HepG2 (cell line): ENCODE results near the gene CORO1C. TPM values are rescaled to one million over a fixed set of nuclear protein-coding genes. Genes with fewer than 3 reads are reported as not detected.

Source experiments
- ATAC-seq: fragments of 200-7000 bp; cut with Tn5 transposase; 3 replicates; pipeline ENCODE4 v1.9.1; 2020; ENCODE audit warnings: mild to moderate bottlenecking, moderate library complexity
- BruUV-seq: library from RNA; stranded (reverse); fragments of 400-500 nt; replicated peaks from 2 replicates; lab custom pipeline; 2021; lab: Mats Ljungman, UMichigan
- CTCF ChIA-PET: fragments of 300-600 bp; formaldehyde crosslinking; extraction: SDS; loops from one replicate; lab custom pipeline; 2021; ENCODE audit warnings: low total read pairs, inconsistent platforms, low intra/inter-chr PET ratio; lab: Yijun Ruan, JAX
- POLR2A ChIA-PET: fragments of 350-600 bp; sonication (Branson Sonifier 250); formaldehyde crosslinking; loops from one replicate; lab custom pipeline; 2020; ENCODE audit warnings: antibody characterized with exemption, inconsistent platforms; lab: Yijun Ruan, JAX
- DNase-seq: peaks from one replicate; pipeline ENCODE4 v3.0.0-alpha.2; 2015; ENCODE audit warnings: low spot score
- FAIRE-seq: peaks from 3 replicates; lab custom pipeline; 2011; peaks lifted over from hg19 to GRCh38; lab: Jason Lieb, UNC
- H2AFZ ChIP-seq: one replicate; pipeline ENCODE4 v1.6.1; 2011; ENCODE audit warnings: low read length, inconsistent platforms
- H3K27ac ChIP-seq: fragments of 300-600 bp; 3 replicates; pipeline ENCODE4 v1.8.0; 2011; ENCODE audit warnings: mixed run types, mild to moderate bottlenecking, mixed read lengths, low read length, inconsistent platforms; ENCODE audit not compliant: insufficient read depth; ENCODE audit errors: extremely low read length
- H3K27me3 ChIP-seq, 2 experiments: fragments of 200-600 bp in 1 of 2; 2 replicates in 1 of 2; 3 replicates in 1 of 2; pipeline versions ENCODE4 v1.6.0 to v1.8.0; 2011; ENCODE audit warnings: low read length in 2 of 2, mild to moderate bottlenecking in 2 of 2, moderate library complexity in 2 of 2, inconsistent platforms in 1 of 2; ENCODE audit not compliant: insufficient read depth in 2 of 2, control insufficient read depth in 1 of 2
- H3K36me3 ChIP-seq, 2 experiments: fragments of 200-600 bp in 1 of 2; replicated peaks in 1 of 2; 2 replicates in 1 of 2; 3 replicates in 1 of 2; pipeline versions ENCODE4 v1.5.1 to v1.8.0; 2011; ENCODE audit warnings: low read length in 2 of 2, inconsistent platforms in 1 of 2; ENCODE audit not compliant: insufficient read depth in 2 of 2, control insufficient read depth in 1 of 2
- H3K4me1 ChIP-seq: 2 replicates; pipeline ENCODE4 v1.5.1; 2012; ENCODE audit warnings: low read length, inconsistent platforms; ENCODE audit not compliant: insufficient read depth
- H3K4me2 ChIP-seq: 2 replicates; pipeline ENCODE4 v1.6.0; 2011; ENCODE audit warnings: low read depth, low read length, inconsistent platforms
- H3K4me3 ChIP-seq, 3 experiments: fragments of 200-600 bp in 1 of 3; sonication (generic), shearing (Covaris generic) in 1 of 3; replicated peaks in 1 of 3; 2 replicates each; pipeline ENCODE4 v1.5.1; 2011 to 2016; ENCODE audit warnings: low read length in 3 of 3, inconsistent platforms in 2 of 3, low read depth in 2 of 3, mild to moderate bottlenecking in 2 of 3, control low read depth in 1 of 3, mixed read lengths in 1 of 3; ENCODE audit not compliant: insufficient read depth in 1 of 3
- H3K79me2 ChIP-seq: one replicate; pipeline ENCODE4 v1.6.1; 2011; ENCODE audit warnings: low read length, inconsistent platforms; ENCODE audit not compliant: insufficient read depth
- H3K9ac ChIP-seq: 2 replicates; pipeline ENCODE4 v1.6.0; 2011; ENCODE audit warnings: mild to moderate bottlenecking, low read depth, low read length, inconsistent platforms; ENCODE audit not compliant: insufficient read depth
- H3K9me3 ChIP-seq: 2 replicates; pipeline ENCODE4 v1.5.1; 2012; ENCODE audit warnings: mild to moderate bottlenecking, low read length
- H4K20me1 ChIP-seq: 2 replicates; pipeline ENCODE4 v1.6.0; 2011; ENCODE audit warnings: inconsistent platforms, mild to moderate bottlenecking, low read length, moderate library complexity; ENCODE audit not compliant: insufficient read depth
- FIP1L1 ChIP-seq: fragments of 200-400 bp; formaldehyde crosslinking; IDR thresholded peaks from 2 replicates; pipeline ENCODE4 v1.6.1; 2018; ENCODE audit warnings: low read depth, mild to moderate bottlenecking, low read length, moderate library complexity, borderline replicate concordance; ENCODE audit not compliant: insufficient read depth
- KDM4B ChIP-seq: sonication (generic); formaldehyde crosslinking; IDR thresholded peaks from 2 replicates; pipeline ENCODE4 v1.4.0; 2020; ENCODE audit warnings: missing genetic modification reagents
- ZNF121 ChIP-seq: sonication (generic); formaldehyde crosslinking; IDR thresholded peaks from 2 replicates; pipeline ENCODE4 v1.5.0; 2020; ENCODE audit warnings: mild to moderate bottlenecking, missing genetic modification reagents
- ZNF263 ChIP-seq: sonication (generic); formaldehyde crosslinking; IDR thresholded peaks from 2 replicates; pipeline ENCODE4 v1.4.0; 2020; ENCODE audit warnings: missing genetic modification reagents
- ZNF275 ChIP-seq: sonication (generic); formaldehyde crosslinking; IDR thresholded peaks from 2 replicates; pipeline ENCODE4 v1.8.0; 2022; ENCODE audit warnings: missing genetic modification reagents, mild to moderate bottlenecking, inconsistent platforms, borderline replicate concordance
- ZNF629 ChIP-seq: sonication (generic); formaldehyde crosslinking; conservative IDR thresholded peaks from 2 replicates; pipeline ENCODE4 v1.5.0; 2020; ENCODE audit warnings: missing genetic modification reagents
- WGBS: methylation state at CpG from one replicate; pipeline ENCODE4 v1.1.6; 2017; ENCODE audit warnings: low lambda C conversion rate; 5-methylcytosine and 5-hydroxymethylcytosine counted together
- in situ Hi-C: cut with HindIII; loops from 2 replicates; pipeline ENCODE4 v1.10.0; 2017; ENCODE audit warnings: low pct_unique_long_range_greater_than_20kb; ENCODE audit not compliant: extremely low pct_ligation_motif_present
- intact Hi-C: fragments of 100-400 bp; cut with micrococcal nuclease; formaldehyde crosslinking; loops from one replicate; pipeline ENCODE4 v1.10.0; 2022; ENCODE audit not compliant: unreplicated experiment
- polyA plus RNA-seq, 8 experiments: library from polyadenylated mRNA; depleted of rRNA in 3 of 8; stranded (reverse) in 7 of 8; unstranded in 1 of 8; fragments of >200 nt; fragmentation: Illumina TruSeq in 4 of 8; extraction: Trizol in 4 of 8; gene quantifications; 2 replicates each; pipeline versions ENCODE4 v1.2.1 to v1.2.3, GENCODE V29; 2011 to 2016; ENCODE audit warnings: low read depth in 4 of 8, missing spikeins in 1 of 8, mixed read lengths in 1 of 8; ENCODE audit not compliant: insufficient read depth in 1 of 8
- total RNA-seq, 5 experiments: library from RNA; depleted of rRNA; stranded (reverse); fragments of >200 nt; fragmentation: Illumina TruSeq; extraction: Trizol; gene quantifications; 2 replicates each; pipeline ENCODE4 v1.2.3, GENCODE V29; 2016; ENCODE audit warnings: low read depth in 1 of 5

CORO1C gene
- total and polyA plus RNA-seq, 2 of the 13 experiments (the other 11 are each of a cell fraction or from before 2014, with no cell fraction given), result 73.7 to 131 TPM

- Histone ChIP-seq H3K27me3 (no peaks in the 10 kb centered on the region), H3K4me3 (no peak overlapping the region), H3K27ac (no peak overlapping the region), H4K20me1 (no peaks in the 10 kb centered on the region), H3K79me2 (no peaks in the 10 kb centered on the region), H2AFZ (no peak overlapping the region), H3K36me3 (no peaks in the 10 kb centered on the region), H3K4me2 (no peak overlapping the region), H3K4me1 (peaks cover 31% of the 10 kb centered on the region), H3K9me3 (no peaks in the 10 kb centered on the region), H3K9ac (no peak overlapping the region)
- no peak for TF ChIP-seq ZNF263 (CRISPR knock-in tag)
- TF ChIP-seq ZNF121 (CRISPR knock-in tag), result peak; percentile 53; the same call in 1 of the 2 replicates
- 31% methylated on average over 2 of the region's 2 CpGs for WGBS
- BruUV-seq, result no TSS peak
- ChIA-PET CTCF (no interaction called here), POLR2A (no interaction called here)
- in situ Hi-C loops, result no loop called here
- ATAC-seq, result no peak
- no peak for DNase-seq
- no peak for FAIRE-seq
- intact Hi-C loops, result no loop called here
Observed at GRCh38 chr12:108755481-108755880, 24.2 kb upstream of the CORO1C start.

GRCh38 chr12:108753976-108754375, 22.7 kb upstream of the CORO1C start:
- CTCF ChIA-PET, result no interaction called here
- TF ChIP-seq KDM4B, result no peak
- TF ChIP-seq ZNF275 (CRISPR knock-in tag), result no peak
- TF ChIP-seq ZNF629, result peak; percentile 70
- TF ChIP-seq FIP1L1, result no peak
- TF ChIP-seq, all 625 proteins: peak for 1
- no peak overlapping the region for H3K9ac ChIP-seq
- H4K20me1 ChIP-seq, result no peaks in the 10 kb centered on the region
- H3K36me3 ChIP-seq, result no peaks in the 10 kb centered on the region
- POLR2A ChIA-PET, result no interaction called here
- no peak overlapping the region for H3K4me3 ChIP-seq
- in situ Hi-C loops, result no loop called here
- H3K27me3 ChIP-seq, result no peaks in the 10 kb centered on the region
- H3K4me1 ChIP-seq, result peaks cover 31% of the 10 kb centered on the region
- 84% methylated on average over 4 of the region's 6 CpGs for WGBS
- intact Hi-C loops, result loop anchor here (1.0 kb wide), 1 partner anchor 8 kb away; no protein-coding TSS in a partner anchor
- no peak overlapping the region for H3K4me2 ChIP-seq
- no peaks in the 10 kb centered on the region for H3K9me3 ChIP-seq
- H3K27ac ChIP-seq, result no peak overlapping the region
- no peak for DNase-seq
- no peak overlapping the region for H2AFZ ChIP-seq
- no TSS peak for BruUV-seq
- no peaks in the 10 kb centered on the region for H3K79me2 ChIP-seq
- FAIRE-seq, result no peak
- no peak for ATAC-seq
